Kidney (tissue), 14 donors: ENCODE measurements around the gene FAM168B. TPM values are rescaled to one million over a fixed set of nuclear protein-coding genes. Genes with fewer than 3 reads are reported as not detected.

Experiments used
- DNase-seq, 5 donors: peaks; one replicate each; pipeline ENCODE4 v3.0.0-alpha.2; 2013 to 2020
- FAIRE-seq: peaks from 2 replicates; lab custom pipeline; 2012; peaks lifted over from hg19 to GRCh38; lab: Jason Lieb, UNC
- H3K27ac ChIP-seq, 2 donors: one replicate each; pipeline ENCODE4 v1.7.0; 2013; ENCODE audit warnings: low read depth in 2 of 2, low read length in 2 of 2, inconsistent platforms in 1 of 2
- H3K27me3 ChIP-seq: one replicate; pipeline ENCODE4 v1.7.1; 2013; ENCODE audit warnings: low read length, inconsistent platforms; ENCODE audit not compliant: control insufficient read depth, insufficient read depth
- H3K36me3 ChIP-seq, 3 donors: one replicate each; pipeline versions ENCODE4 v1.7.0 to v1.7.1; 2013; ENCODE audit warnings: low read length in 3 of 3, control low read depth in 1 of 3, inconsistent platforms in 1 of 3; ENCODE audit not compliant: insufficient read depth in 3 of 3, control insufficient read depth in 2 of 3
- H3K4me1 ChIP-seq, 3 donors: one replicate each; pipeline versions ENCODE4 v1.7.0 to v1.7.1; 2013; ENCODE audit warnings: low read length in 3 of 3, inconsistent platforms in 1 of 3, low read depth in 1 of 3; ENCODE audit not compliant: control insufficient read depth in 2 of 3, insufficient read depth in 2 of 3
- H3K4me3 ChIP-seq, 3 donors: one replicate each; pipeline versions ENCODE4 v1.7.0 to v1.8.1; 2013; ENCODE audit warnings: low read length in 3 of 3, control low read depth in 1 of 3, inconsistent platforms in 1 of 3
- H3K9ac ChIP-seq, 3 donors: one replicate each; pipeline versions ENCODE4 v1.7.0 to v1.7.1; 2013; ENCODE audit warnings: low read length in 3 of 3, control low read depth in 1 of 3, inconsistent platforms in 1 of 3
- H3K9me3 ChIP-seq, 3 donors: one replicate each; pipeline versions ENCODE4 v1.7.0 to v1.7.1; 2013; ENCODE audit warnings: low read length in 3 of 3, control low read depth in 1 of 3, inconsistent platforms in 1 of 3; ENCODE audit not compliant: control insufficient read depth in 2 of 3, insufficient read depth in 1 of 3
- intact Hi-C: fragments of 100-400 bp; cut with DNase I; formaldehyde crosslinking; loops from one replicate; pipeline ENCODE4 v1.11.1; 2022
- polyA plus RNA-seq: library from polyadenylated mRNA; stranded (reverse); fragments of 350-450 nt; fragmentation: Illumina TruSeq; extraction: RNeasy Lipid Tissue Mini Kit (QIAGEN cat#74804); gene quantifications from one replicate; pipeline ENCODE4 v1.2.3, GENCODE V29; 2014; ENCODE audit warnings: low read depth, low replicate concordance; ENCODE audit not compliant: insufficient read depth
- total RNA-seq: library from RNA; stranded (reverse); fragmentation: NEBNext Ultra II Directional; extraction: Animal tissue kit (Norgen Biotek cat#: 25700); gene quantifications from one replicate; pipeline ENCODE4 v1.2.1, GENCODE V29; 2021
- TF ChIP-seq, protein P1 (sequence below): IDR thresholded peaks from 3 replicates; pipeline ENCODE4 v1.5.1; 2012; ENCODE audit warnings: mild to moderate bottlenecking, moderate library complexity, borderline replicate concordance; ENCODE audit not compliant: insufficient read depth; ENCODE audit errors: extremely low read depth
- donor health status: control.
- donor health status: control.
- donor health status: control.
- donor health status: control.
- donor health status: control.
- donor health status: DM: yes; HTN: yes; CAD: no.
- donor health status: Normal renal cell carcinoma (clear cell type).

The FAM168B gene
- total and polyA plus RNA-seq, 2 donors from 2014 or later, result 34.1 to 89.9 TPM

DNA sequence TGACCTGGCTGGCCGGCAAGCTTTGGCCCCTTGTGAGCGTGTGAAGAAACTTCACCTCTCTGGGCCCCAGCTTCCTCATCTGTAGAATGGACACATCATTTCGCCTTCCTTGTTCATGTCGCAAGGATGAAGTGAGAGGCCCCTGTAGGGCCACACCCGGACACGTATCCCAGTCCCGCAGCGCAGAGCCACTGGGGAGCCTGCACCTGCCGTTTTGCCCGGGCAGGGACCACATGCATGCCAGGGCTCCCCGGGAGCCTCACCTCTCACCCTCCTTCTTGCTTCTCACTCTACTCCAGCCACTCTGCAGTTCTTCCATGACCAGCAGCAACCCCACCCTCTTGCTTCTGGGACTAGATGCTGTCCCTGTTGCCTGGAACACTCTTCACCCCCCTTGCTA lies 77.5 kb downstream of the FAM168B start:
- no peaks in the 10 kb centered on the region for H3K9me3 ChIP-seq
- intact Hi-C loops, result no loop called here
- H3K4me3 ChIP-seq, result no peak overlapping the region
- no peaks in the 10 kb centered on the region for H3K36me3 ChIP-seq
- no peak overlapping the region for H3K27ac ChIP-seq
- FAIRE-seq, result no peak
- H3K27me3 ChIP-seq, result no peaks in the 10 kb centered on the region
- H3K4me1 ChIP-seq, result no peaks in the 10 kb centered on the region
- no peak overlapping the region for H3K9ac ChIP-seq
- TF ChIP-seq, protein P1, sequence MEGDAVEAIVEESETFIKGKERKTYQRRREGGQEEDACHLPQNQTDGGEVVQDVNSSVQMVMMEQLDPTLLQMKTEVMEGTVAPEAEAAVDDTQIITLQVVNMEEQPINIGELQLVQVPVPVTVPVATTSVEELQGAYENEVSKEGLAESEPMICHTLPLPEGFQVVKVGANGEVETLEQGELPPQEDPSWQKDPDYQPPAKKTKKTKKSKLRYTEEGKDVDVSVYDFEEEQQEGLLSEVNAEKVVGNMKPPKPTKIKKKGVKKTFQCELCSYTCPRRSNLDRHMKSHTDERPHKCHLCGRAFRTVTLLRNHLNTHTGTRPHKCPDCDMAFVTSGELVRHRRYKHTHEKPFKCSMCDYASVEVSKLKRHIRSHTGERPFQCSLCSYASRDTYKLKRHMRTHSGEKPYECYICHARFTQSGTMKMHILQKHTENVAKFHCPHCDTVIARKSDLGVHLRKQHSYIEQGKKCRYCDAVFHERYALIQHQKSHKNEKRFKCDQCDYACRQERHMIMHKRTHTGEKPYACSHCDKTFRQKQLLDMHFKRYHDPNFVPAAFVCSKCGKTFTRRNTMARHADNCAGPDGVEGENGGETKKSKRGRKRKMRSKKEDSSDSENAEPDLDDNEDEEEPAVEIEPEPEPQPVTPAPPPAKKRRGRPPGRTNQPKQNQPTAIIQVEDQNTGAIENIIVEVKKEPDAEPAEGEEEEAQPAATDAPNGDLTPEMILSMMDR, result no peak
- DNase-seq, result no peak

DNA sequence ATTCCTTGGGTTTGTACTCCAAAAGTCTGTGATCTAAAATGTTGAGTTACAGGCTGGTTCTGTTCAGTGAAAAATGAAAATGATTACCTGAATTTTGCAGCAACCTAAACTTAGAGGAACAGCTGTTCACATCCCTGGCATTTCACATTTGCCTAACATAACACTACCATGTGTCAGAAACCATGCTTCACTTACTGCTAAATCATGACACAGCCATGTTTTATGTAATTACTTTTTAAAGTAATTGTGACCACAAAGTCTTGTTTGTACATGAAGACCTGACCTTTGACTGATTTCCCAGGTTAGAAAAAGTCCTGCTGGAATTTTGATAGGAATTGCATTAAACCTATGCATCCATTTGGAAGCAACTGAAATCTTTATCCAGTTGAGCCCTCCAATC lies 79.1 kb downstream of the FAM168B start:
- TF ChIP-seq, protein P1, result no peak
- Histone ChIP-seq H3K36me3 (no peaks in the 10 kb centered on the region), H3K9me3 (no peaks in the 10 kb centered on the region), H3K4me3 (no peak overlapping the region), H3K9ac (no peak overlapping the region), H3K27ac (no peak overlapping the region), H3K4me1 (no peaks in the 10 kb centered on the region), H3K27me3 (no peaks in the 10 kb centered on the region)
- intact Hi-C loops, result no loop called here
- FAIRE-seq, result no peak
- no peak for DNase-seq

DNA sequence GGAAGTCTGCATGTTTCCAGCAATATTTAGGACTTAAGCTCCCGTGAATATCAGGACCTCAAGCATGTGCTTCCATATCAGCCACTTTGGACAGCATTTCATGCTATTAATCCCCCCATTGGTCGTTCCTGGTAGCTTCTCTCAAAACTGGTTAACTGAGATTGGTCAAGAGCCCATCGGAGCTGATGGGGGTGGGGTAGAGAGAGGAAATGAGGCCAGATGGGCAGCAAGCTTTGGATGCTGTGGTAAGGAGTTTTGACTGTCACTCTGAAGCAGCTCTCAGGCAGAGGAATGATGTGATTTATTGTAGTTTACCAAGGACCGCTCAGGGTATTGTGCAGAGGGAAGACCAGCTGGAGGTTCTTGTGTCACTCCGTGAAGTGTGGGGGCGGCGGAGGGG lies 81.8 kb downstream of the FAM168B start:
- H3K4me1 ChIP-seq, result no peaks in the 10 kb centered on the region
- H3K27ac ChIP-seq, result no peak overlapping the region
- TF ChIP-seq, protein P1, result no peak
- H3K4me3 ChIP-seq, result no peak overlapping the region
- H3K9me3 ChIP-seq, result peaks cover 0 to 2% (median 0%) of the 10 kb centered on the region in 3 donors
- FAIRE-seq (no peak), DNase-seq (no peak)
- intact Hi-C loops, result no loop called here
- H3K27me3 ChIP-seq, result no peaks in the 10 kb centered on the region
- H3K36me3 ChIP-seq, result no peaks in the 10 kb centered on the region
- H3K9ac ChIP-seq, result no peak overlapping the region

DNA sequence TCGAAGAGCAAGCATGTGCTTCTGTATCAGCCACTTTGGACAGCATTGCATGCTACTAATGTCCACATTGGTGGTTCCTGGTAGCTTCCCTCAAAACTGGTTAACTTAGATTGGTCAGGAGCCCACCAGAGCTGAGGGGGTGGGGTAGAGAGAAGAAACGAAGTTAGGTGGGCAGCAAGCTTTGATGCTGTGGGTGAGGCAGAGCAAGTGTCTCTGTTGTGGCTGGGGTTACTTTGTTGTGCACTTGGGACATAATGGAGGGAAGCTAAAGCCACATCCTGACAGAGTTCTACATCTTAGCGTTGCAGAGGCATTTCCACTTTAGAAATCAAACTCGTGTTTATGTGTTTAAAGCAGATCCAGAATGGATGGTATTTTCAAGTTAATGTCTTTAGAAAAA lies 82.7 kb downstream of the FAM168B start:
- H3K27me3 ChIP-seq, result no peaks in the 10 kb centered on the region
- no peak overlapping the region for H3K9ac ChIP-seq
- peaks cover 0 to 2% (median 0%) of the 10 kb centered on the region in 3 donors for H3K9me3 ChIP-seq
- intact Hi-C loops, result no loop called here
- no peak for FAIRE-seq
- TF ChIP-seq, protein P1, result no peak
- H3K36me3 ChIP-seq, result no peaks in the 10 kb centered on the region
- H3K4me3 ChIP-seq, result no peak overlapping the region
- no peak overlapping the region for H3K27ac ChIP-seq
- no peaks in the 10 kb centered on the region for H3K4me1 ChIP-seq
- DNase-seq, result no peak
